ENCODE measurements around the gene MROH9.

MROH9 gene

GRCh38 chr1:170967042-170967910 is 31.9 kb downstream of the MROH9 start:
- no peak for DNase-seq

GRCh38 chr1:170970256-170970655 is 34.9 kb downstream of the MROH9 start:
- no peak for DNase-seq

DNA sequence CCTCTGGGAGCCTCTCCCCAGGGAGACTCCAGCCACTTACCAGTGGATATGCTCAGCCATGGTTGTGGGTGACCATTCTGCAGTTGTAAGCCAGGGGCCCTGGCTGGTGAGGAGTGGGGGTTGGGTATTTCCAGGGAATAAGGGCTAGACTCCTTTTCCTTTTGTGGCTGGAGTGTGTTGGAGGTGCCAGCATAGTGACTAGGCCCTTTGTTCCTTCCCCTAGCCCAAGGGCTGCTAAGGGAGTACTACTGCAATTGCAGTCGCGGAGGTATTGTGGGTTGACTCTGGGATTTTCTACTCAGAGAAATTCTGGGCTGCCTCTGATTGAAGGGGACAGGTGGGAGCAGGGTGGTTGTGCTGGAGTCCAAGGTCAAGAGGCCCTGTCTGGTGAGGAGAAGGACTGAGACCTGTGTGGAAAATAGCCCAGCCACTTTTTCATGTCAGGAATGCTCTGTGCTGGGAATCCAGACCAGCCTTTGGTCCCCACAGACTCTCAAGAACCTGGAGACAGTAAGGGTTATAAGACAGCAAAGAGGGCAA is 43.1 kb downstream of the MROH9 start:
- DNase-seq = no peak

GRCh38 chr1:170985406-170985805 is 50.1 kb downstream of the MROH9 start:
- DNase-seq = no peak

GRCh38 chr1:170986901-170987300 is 51.6 kb downstream of the MROH9 start:
- no peak for DNase-seq

DNA sequence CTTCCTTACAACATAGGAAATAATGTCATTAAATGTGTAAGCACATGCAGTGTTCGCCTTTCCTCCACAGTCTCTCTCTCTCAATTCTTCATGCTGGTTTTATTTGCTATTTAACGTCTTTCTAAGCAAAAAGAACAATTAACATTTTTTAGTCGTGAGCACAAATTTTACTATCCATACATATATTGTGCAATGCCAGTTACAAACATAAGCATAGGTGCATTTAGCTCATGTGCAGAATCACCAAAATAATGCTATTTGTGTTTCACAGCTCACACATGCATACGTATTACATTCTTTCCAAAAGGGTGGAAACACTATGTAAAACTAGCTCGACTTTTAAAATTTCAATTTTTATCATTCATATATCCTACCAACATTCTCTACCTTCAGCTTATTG is 52.1 kb downstream of the MROH9 start:
- DNase-seq = no peak

GRCh38 chr1:170993151-170993550 is 57.8 kb downstream of the MROH9 start:
- DNase-seq = no peak

DNA sequence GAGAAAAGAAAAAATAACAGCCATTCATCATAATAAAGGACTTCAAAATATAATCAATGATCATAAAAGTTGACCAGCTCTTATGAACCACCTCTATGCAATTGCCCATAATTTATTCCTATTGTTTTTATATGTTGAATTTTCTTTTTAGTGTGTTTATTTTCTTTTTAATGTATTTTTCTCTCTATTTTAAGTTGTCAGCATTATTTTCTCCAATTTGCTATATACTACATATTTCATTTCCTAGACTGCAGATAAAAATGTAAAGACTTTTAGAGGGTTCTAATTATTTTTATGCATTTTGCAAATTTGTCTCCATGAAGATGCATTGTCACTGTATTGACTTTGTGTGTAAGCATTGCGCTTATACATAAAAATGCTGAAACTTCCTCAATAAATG is 58.4 kb downstream of the MROH9 start:
- DNase-seq = no peak

DNA sequence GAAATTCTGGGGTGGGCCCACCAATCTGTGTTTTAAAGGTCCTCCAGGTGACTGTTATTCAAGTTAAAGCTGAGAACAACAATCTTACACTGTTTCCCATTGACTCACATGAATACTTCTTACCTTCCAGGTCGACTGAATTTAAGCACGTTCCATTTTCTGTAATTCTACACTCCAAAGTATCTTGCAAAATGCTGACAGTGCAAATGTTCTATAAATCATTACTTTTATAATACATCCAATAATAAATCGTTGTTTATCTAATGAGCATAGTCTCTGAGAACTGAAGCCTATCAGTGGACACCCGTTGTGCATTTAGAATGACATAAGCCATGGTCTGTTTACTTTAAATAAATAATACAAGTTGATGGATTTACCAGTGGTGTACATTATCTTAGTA is 79.5 kb downstream of the MROH9 start:
- DNase-seq = no peak

DNA sequence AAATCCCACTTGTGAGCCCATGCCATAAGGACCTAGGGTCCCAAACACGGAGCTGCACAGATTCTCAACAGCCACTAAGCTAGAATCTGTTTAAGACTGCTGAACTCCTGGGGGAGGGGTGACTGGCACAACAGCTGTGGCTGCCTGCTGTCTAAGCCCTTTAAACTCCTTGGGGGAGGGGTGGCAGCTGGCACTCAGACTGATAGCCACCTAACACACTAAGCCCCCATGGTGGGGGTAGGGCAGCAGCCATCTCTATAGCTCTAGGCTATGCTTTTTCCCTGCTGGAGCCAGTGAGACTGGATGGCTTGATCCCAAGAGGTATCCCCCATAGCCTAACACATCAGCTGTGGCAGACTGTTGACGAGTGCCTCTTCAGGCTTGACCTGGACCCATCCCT is 82.1 kb downstream of the MROH9 start:
- DNase-seq = no peak

DNA sequence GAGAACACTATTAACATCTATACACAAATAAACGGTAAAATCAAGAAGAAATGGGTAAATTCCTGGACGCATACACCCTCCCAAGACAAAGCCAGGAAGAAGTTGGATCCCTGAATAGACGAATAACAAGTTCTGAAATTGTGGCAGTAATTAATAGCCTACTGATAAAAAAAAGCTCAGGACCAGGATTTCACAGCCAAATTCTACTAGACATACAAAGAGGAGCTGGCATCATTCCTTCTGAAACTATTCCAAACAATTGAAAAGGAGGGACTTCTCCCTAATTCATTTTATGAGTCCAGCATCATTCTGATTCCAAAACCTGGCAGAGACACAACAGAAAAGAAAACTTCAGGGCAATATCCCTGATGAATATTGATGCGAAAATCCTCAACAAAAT is 84.6 kb downstream of the MROH9 start:
- DNase-seq = no peak

- no peak for DNase-seq
These were observed 97.7 kb downstream of the MROH9 start for GRCh38 chr1:171032822-171033702.

- DNase-seq = no peak
These were observed 102.3 kb downstream of the MROH9 start for GRCh38 chr1:171037626-171038025.

DNA sequence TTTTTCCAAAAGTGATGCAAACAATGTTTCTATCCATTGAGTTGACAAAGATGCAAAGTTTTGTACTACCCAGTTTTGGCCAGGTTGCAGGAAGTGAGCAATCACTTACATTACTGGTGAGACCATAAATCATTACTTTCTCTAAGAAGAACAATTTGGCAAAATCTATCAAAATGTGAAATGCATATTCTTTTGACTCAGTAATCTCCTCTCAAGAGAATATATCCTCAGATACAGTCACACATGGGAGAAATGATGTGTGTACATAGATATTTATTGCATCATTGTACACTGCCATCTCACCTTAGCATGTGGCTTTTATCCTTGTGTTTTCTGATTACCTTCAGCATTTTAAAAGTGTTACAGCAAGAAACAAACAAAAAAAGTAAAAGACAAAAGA is 103.0 kb downstream of the MROH9 start:
- DNase-seq = no peak

DNA sequence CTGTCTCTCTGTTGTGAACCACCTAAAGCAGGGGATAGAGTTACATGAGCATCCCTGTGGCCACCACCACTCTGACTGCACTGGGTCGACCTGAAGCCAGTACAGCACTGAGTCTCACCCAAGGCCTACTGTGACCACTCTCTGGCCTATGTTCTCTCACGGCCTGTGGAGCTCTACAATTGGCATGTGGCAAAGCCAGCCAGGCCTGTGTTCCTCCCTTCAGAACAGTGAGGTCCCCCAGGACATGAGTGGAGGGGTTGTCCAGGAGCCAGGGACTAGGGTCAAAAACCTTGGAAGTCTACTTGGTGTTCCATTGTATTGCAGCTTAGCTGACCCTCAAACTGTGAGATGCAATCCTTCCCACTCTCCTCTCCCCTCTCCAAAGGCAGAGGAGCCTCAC is 112.7 kb downstream of the MROH9 start:
- no peak for DNase-seq

GRCh38 chr1:171052977-171053376 is 117.6 kb downstream of the MROH9 start:
- DNase-seq = no peak

DNA sequence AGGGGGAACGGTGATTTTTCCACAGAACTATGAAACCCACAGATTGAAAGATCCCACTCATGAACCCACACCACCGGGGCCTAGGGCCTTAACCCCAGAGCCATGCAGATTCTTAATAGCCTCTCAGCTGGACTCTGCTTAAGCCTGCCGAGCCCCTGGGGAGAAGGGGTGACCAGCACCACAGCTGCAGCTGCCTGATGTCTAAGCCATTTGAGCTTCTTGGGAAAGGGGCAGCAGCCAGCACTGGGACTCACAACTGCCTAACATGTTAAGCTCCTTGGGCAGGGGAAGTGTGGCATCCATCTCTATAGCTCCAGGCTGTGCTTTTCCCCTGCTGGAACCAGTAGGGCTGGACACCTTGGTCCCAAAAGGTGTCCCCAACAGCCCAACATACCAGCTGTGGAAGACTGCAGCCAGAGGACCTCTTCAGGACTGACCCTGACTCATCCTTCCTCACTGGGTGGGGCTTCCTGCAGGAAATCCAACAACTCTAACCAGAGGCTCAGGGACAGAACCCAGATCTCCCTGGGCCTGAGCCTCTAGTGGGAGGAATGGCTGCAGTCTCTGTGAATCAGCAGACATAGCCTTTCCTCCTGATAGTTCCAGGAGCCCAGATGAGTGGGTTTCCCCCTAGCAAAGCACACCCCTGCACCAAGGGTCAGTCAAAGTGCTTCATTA is 120.8 kb downstream of the MROH9 start:
- no peak for DNase-seq

GRCh38 chr1:171061425-171062143 is 126.2 kb downstream of the MROH9 start:
- no peak for DNase-seq

GRCh38 chr1:171062902-171063301 is 127.6 kb downstream of the MROH9 start:
- no peak for DNase-seq

GRCh38 chr1:171075041-171075440 is 139.7 kb downstream of the MROH9 start:
- no peak for DNase-seq

DNA sequence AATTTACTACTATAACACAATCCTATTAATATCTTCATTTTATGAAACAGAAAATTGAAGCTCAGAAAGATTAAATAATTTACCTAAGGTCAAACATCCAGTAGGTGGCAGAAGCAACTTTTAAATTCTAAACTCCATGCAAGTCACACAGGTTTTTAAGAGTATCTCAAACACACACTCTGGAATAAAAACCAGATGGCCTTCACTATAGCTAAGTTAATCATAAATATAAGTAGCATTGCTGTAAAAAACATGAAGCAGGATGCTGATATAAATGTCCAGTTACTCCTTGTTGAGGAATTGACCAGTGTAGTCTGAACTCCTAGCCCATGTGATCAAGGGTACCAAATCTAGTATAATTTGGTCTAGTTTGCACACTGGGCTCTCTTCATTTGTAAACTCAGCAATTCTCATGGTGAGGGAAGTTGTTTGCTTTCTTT is 146.0 kb downstream of the MROH9 start:
- DNase-seq = no peak

GRCh38 chr1:171081763-171082201 is 146.4 kb downstream of the MROH9 start:
- DNase-seq = no peak

Measured in effector CD8-positive, alpha-beta T cell (primary cell).